Measurements from ENCODE around the gene NRARP.

DNA sequence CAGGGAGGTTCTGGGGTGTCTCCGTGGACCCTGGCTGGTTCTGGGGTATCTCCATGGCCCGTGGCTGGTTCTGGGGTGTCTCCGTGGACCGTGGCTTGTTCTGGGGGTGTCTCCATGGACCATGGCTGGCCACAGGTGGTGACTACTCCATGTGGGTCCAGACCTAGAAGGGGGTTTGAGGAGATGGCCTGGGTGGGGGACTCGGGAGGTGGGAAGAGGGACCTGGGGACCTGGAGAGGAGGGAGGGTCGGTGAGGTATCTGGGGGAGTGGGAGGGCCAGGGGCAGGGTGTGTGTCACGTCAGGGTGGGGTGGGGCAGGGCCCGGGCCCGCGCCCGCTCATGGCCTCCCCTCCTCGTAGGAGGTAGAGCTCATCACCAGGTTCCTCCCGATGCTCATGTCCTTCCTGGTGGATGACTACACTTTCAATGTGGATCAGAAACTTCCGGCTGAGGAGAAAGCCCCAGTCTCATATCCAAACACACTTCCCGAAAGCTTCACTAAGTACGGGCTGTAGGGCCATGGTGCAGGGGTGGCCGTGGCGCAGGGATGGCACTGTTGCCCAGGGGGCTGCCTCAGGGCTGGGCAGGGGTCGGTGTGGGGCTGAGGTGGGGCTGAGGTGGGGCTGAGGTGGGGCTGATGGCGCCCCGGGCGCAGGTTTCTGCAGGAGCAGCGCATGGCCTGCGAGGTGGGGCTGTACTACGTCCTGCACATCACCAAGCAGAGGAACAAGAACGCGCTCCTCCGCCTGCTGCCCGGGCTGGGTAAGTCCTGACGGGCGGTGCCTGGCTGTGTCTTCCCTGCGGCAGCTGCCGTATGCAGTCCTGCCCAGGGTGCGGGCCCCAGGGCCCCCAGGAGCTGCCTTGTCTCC lies 35.3 kb downstream of the NRARP start:
- TF ChIP-seq EZH2 (IDR thresholded peaks at IDR 0.05; ENCODE audit: borderline replicate concordance, low read length) = no peak
- TF ChIP-seq, protein P1, sequence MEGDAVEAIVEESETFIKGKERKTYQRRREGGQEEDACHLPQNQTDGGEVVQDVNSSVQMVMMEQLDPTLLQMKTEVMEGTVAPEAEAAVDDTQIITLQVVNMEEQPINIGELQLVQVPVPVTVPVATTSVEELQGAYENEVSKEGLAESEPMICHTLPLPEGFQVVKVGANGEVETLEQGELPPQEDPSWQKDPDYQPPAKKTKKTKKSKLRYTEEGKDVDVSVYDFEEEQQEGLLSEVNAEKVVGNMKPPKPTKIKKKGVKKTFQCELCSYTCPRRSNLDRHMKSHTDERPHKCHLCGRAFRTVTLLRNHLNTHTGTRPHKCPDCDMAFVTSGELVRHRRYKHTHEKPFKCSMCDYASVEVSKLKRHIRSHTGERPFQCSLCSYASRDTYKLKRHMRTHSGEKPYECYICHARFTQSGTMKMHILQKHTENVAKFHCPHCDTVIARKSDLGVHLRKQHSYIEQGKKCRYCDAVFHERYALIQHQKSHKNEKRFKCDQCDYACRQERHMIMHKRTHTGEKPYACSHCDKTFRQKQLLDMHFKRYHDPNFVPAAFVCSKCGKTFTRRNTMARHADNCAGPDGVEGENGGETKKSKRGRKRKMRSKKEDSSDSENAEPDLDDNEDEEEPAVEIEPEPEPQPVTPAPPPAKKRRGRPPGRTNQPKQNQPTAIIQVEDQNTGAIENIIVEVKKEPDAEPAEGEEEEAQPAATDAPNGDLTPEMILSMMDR (IDR thresholded peaks at IDR 0.05; ENCODE audit: low read length) = no peak

Measured in OCI-LY1 (cell line).